ENCODE measurements around the gene SMYD3. TPM values are rescaled to one million over a fixed set of nuclear protein-coding genes. Genes with fewer than 3 reads are reported as not detected.

The SMYD3 gene
- total and polyA plus RNA-seq, 2 of the 13 experiments (the other 11 are each of a cell fraction or from before 2014, with no cell fraction given) = 27.7 to 35.8 TPM

DNA sequence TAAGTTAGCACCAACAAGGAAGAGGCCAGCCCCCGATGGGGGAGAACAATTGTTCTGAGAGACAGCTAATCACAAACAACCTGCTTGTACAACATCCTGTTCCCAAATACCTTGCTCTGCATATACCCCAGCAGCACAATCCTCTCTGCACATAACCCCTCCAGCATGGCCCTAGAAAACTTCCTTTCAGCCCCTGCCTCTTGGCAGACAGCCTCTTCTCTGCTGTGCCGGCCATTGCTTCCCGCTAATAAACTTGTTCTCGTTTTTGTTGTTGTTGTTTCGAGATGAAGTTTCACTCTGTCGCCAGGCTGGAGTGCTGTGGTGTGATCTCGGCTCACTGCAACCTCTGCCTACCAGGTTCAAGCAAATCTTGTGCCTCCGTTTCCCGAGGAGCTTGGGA, 392.7 kb downstream of the SMYD3 start:
- CTCF ChIA-PET (ENCODE audit: low intra/inter-chr PET ratio, low total read pairs) = no interaction called here
- no peak for TF ChIP-seq KMT2B (CRISPR knock-in tag; IDR thresholded peaks at IDR 0.05)
- TF ChIP-seq ZFP1 (CRISPR knock-in tag; IDR thresholded peaks at IDR 0.05) = no peak
- no peak for TF ChIP-seq RXRA (CRISPR knock-in tag; IDR thresholded peaks at IDR 0.05)
- TF ChIP-seq, protein P1, sequence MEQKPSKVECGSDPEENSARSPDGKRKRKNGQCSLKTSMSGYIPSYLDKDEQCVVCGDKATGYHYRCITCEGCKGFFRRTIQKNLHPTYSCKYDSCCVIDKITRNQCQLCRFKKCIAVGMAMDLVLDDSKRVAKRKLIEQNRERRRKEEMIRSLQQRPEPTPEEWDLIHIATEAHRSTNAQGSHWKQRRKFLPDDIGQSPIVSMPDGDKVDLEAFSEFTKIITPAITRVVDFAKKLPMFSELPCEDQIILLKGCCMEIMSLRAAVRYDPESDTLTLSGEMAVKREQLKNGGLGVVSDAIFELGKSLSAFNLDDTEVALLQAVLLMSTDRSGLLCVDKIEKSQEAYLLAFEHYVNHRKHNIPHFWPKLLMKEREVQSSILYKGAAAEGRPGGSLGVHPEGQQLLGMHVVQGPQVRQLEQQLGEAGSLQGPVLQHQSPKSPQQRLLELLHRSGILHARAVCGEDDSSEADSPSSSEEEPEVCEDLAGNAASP (CRISPR knock-in tag; IDR thresholded peaks at IDR 0.05; ENCODE audit: borderline replicate concordance) = no peak
- no peak for TF ChIP-seq ZBTB38 (CRISPR knock-in tag; IDR thresholded peaks at IDR 0.05)
- TF ChIP-seq REL (CRISPR knock-in tag; conservative IDR thresholded peaks at IDR 0.05) = no peak
- no peak for TF ChIP-seq EED (CRISPR knock-in tag; IDR thresholded peaks at IDR 0.05)
- TF ChIP-seq NCOA2 (CRISPR knock-in tag; IDR thresholded peaks at IDR 0.05) = no peak
- TF ChIP-seq RARA (CRISPR knock-in tag; IDR thresholded peaks at IDR 0.05) = no peak
- TF ChIP-seq, protein P2, sequence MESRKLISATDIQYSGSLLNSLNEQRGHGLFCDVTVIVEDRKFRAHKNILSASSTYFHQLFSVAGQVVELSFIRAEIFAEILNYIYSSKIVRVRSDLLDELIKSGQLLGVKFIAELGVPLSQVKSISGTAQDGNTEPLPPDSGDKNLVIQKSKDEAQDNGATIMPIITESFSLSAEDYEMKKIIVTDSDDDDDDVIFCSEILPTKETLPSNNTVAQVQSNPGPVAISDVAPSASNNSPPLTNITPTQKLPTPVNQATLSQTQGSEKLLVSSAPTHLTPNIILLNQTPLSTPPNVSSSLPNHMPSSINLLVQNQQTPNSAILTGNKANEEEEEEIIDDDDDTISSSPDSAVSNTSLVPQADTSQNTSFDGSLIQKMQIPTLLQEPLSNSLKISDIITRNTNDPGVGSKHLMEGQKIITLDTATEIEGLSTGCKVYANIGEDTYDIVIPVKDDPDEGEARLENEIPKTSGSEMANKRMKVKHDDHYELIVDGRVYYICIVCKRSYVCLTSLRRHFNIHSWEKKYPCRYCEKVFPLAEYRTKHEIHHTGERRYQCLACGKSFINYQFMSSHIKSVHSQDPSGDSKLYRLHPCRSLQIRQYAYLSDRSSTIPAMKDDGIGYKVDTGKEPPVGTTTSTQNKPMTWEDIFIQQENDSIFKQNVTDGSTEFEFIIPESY (CRISPR knock-in tag; IDR thresholded peaks at IDR 0.05) = no peak
- no peak for TF ChIP-seq CHD2 (IDR thresholded peaks at IDR 0.05; ENCODE audit: low read depth, low read length)
- no peak for TF ChIP-seq BRCA1 (CRISPR knock-in tag; IDR thresholded peaks at IDR 0.05)
- TF ChIP-seq, protein P3, sequence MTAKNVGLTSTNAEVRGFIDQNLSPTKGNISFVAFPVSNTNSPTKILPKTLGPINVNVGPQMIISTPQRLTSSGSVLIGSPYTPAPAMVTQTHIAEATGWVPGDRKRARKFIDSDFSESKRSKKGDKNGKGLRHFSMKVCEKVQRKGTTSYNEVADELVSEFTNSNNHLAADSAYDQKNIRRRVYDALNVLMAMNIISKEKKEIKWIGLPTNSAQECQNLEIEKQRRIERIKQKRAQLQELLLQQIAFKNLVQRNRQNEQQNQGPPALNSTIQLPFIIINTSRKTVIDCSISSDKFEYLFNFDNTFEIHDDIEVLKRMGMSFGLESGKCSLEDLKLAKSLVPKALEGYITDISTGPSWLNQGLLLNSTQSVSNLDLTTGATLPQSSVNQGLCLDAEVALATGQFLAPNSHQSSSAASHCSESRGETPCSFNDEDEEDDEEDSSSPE (CRISPR knock-in tag; IDR thresholded peaks at IDR 0.05) = no peak
- TF ChIP-seq ZNF589 (CRISPR knock-in tag; conservative IDR thresholded peaks at IDR 0.05) = no peak
- TF ChIP-seq ZKSCAN8 (CRISPR knock-in tag; IDR thresholded peaks at IDR 0.05; ENCODE audit: borderline replicate concordance) = no peak
- TF ChIP-seq SOX5 (CRISPR knock-in tag; IDR thresholded peaks at IDR 0.05; ENCODE audit: borderline replicate concordance) = no peak
- TF ChIP-seq, protein P4, sequence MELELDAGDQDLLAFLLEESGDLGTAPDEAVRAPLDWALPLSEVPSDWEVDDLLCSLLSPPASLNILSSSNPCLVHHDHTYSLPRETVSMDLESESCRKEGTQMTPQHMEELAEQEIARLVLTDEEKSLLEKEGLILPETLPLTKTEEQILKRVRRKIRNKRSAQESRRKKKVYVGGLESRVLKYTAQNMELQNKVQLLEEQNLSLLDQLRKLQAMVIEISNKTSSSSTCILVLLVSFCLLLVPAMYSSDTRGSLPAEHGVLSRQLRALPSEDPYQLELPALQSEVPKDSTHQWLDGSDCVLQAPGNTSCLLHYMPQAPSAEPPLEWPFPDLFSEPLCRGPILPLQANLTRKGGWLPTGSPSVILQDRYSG (CRISPR knock-in tag; IDR thresholded peaks at IDR 0.05) = no peak
- no peak for TF ChIP-seq ONECUT2 (CRISPR knock-in tag; IDR thresholded peaks at IDR 0.05)
- TF ChIP-seq, protein P5, sequence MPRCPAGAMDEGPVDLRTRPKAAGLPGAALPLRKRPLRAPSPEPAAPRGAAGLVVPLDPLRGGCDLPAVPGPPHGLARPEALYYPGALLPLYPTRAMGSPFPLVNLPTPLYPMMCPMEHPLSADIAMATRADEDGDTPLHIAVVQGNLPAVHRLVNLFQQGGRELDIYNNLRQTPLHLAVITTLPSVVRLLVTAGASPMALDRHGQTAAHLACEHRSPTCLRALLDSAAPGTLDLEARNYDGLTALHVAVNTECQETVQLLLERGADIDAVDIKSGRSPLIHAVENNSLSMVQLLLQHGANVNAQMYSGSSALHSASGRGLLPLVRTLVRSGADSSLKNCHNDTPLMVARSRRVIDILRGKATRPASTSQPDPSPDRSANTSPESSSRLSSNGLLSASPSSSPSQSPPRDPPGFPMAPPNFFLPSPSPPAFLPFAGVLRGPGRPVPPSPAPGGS (CRISPR knock-in tag; IDR thresholded peaks at IDR 0.05) = no peak
- Histone ChIP-seq H3K9ac (ENCODE audit: insufficient read depth, low read depth, low read length) (no peak overlapping the region), H3K4me1 (ENCODE audit: insufficient read depth, low read length) (no peaks in the 10 kb centered on the region), H3K79me2 (ENCODE audit: insufficient read depth, low read length) (no peaks in the 10 kb centered on the region), H3K27ac (ENCODE audit: extremely low read length, insufficient read depth, low read length) (no peak overlapping the region), H3K36me3 (replicated peaks in 1 of 2; ENCODE audit: control insufficient read depth in 1 of 2, insufficient read depth in 2 of 2, low read length in 2 of 2) (no peaks in the 10 kb centered on the region), H3K4me3 (replicated peaks in 1 of 3; ENCODE audit: insufficient read depth in 1 of 3, low read depth in 2 of 3, low read length in 3 of 3) (no peak overlapping the region), H3K27me3 (ENCODE audit: control insufficient read depth in 1 of 2, insufficient read depth in 2 of 2, low read length in 2 of 2) (no peaks in the 10 kb centered on the region), H3K4me2 (ENCODE audit: low read depth, low read length) (no peak overlapping the region), H2AFZ (ENCODE audit: low read length) (no peak overlapping the region), H3K9me3 (ENCODE audit: low read length) (no peaks in the 10 kb centered on the region), H4K20me1 (ENCODE audit: insufficient read depth, low read length) (no peaks in the 10 kb centered on the region)
- 83% methylated on average over 9 of the region's 9 CpGs for WGBS (ENCODE audit: low lambda C conversion rate)
- in situ Hi-C loops (cut with HindIII; ENCODE audit: extremely low pct_ligation_motif_present, low pct_unique_long_range_greater_than_20kb) = no loop called here
- no TSS peak for BruUV-seq (replicated peaks)
- DNase-seq (ENCODE audit: low spot score) (no peak), ATAC-seq (no peak), FAIRE-seq (no peak)
- POLR2A ChIA-PET = no interaction called here
- intact Hi-C loops (cut with micrococcal nuclease; ENCODE audit: unreplicated experiment) = loop anchor here (10.0 kb wide), 1 partner anchor 960 kb away; the partner anchor contains the start of gene KIF26B
